PC-3 (cell line): ENCODE measurements around the gene CIC.

Experiments
- EZH2 ChIP-seq: fragments of 300-600 bp; sonication (generic); IDR thresholded peaks from one replicate; pipeline ENCODE4 v1.6.1; 2017; ENCODE audit warnings: antibody characterized with exemption, mild to moderate bottlenecking, low read length; ENCODE audit not compliant: unreplicated experiment
- TF ChIP-seq, protein P1 (sequence below): fragments of 300-600 bp; sonication (generic); conservative IDR thresholded peaks from 2 replicates; pipeline ENCODE4 v1.5.1; 2017; ENCODE audit warnings: antibody characterized with exemption, low read depth, mild to moderate bottlenecking, low read length

DNA sequence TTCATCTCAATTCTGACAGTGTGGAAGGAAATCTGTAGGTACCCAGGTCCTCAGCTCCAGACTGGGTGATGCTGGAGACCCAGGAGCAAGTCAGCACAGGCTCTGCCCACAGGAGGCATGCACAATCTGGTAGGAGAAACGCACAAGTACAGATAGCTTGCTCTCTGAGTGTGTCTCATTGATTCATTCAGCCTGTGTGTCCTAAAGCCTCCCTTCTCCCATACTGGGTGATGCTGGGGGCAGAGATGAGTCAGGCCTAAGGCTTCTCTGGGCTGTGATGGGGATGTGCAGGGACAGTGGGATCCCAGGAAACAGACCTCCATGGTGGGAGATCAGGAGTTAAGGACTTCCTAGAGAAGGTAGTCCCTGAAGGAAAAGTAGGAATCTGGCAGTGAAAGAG, 42.2 kb upstream of the CIC start:
- TF ChIP-seq, protein P1, sequence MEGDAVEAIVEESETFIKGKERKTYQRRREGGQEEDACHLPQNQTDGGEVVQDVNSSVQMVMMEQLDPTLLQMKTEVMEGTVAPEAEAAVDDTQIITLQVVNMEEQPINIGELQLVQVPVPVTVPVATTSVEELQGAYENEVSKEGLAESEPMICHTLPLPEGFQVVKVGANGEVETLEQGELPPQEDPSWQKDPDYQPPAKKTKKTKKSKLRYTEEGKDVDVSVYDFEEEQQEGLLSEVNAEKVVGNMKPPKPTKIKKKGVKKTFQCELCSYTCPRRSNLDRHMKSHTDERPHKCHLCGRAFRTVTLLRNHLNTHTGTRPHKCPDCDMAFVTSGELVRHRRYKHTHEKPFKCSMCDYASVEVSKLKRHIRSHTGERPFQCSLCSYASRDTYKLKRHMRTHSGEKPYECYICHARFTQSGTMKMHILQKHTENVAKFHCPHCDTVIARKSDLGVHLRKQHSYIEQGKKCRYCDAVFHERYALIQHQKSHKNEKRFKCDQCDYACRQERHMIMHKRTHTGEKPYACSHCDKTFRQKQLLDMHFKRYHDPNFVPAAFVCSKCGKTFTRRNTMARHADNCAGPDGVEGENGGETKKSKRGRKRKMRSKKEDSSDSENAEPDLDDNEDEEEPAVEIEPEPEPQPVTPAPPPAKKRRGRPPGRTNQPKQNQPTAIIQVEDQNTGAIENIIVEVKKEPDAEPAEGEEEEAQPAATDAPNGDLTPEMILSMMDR, result no peak
- no peak for TF ChIP-seq EZH2
